Measurements from ENCODE around the gene CCDC91. TPM values are rescaled to one million over a fixed set of nuclear protein-coding genes. Genes with fewer than 3 reads are reported as not detected.
"Not testable (repeated sequence)": the region's sequence is repeated elsewhere in the genome, so short reads cannot be mapped to it uniquely, and the experiment has no call there.

The CCDC91 gene
- total RNA-seq, 2 experiments from 2014 or later: 23.1 to 24.6 TPM

DNA sequence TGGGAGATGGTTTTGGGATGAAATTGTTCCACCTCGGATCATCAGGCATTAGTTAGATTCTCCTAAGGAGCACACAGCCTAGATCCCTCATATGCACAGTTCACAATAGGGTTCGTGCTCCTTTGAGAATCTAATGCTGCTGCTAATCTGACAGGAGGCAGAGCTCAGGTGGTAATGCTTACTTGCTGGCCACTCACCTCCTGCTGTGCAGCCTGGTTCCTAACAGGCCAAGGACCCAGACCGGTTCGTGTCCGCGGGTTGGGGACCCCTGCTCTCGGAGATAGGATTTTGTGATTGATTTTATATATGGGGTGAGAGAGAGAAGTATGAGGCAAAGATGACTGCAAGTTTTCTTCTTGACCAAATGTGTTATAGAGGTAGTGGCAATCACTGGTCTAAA lies 57.5 kb downstream of the CCDC91 start:
- no peak overlapping the region for H3K27ac Mint-ChIP-seq
- no peaks in the 10 kb centered on the region for H3K27me3 Mint-ChIP-seq
- no peaks in the 10 kb centered on the region for H3K9me3 Mint-ChIP-seq
- DNase-seq: no peak
- peaks cover 7% of the 10 kb centered on the region for H3K36me3 Mint-ChIP-seq (ENCODE audit: low read depth)
- peaks cover 38% of the 10 kb centered on the region for H3K4me1 Mint-ChIP-seq
- H3K4me3 Mint-ChIP-seq: no peak overlapping the region
- ChIA-PET CTCF (no interaction called here), POLR2A (no interaction called here)

DNA sequence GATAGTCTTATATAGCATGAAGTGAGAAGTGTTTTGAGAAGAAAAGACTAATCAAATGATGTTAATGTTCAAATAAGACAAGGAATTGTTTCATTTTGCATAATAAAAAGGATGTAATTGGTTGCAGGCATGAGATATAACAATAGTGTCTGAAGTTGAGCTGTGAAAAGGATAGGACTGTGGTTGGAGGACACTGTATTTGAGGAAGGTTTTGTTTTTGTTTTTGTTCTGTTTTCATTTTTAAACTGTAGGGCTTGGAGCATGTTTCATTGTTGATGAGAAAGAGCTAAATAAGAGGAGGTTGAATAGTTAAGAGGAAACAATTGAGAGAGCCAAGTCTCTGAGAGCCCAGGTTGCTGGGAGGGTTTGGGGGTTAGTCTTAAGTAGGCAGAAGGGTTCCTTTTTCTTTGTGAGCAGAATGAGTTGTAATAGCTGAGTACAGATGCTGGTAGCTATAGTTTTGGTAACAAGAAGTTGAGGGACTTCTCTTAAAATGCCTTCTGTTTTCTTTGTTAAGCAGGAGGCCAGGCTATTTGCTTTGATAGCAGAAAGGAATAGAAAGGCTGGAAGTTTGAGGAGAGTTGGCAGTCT lies 58.4 kb downstream of the CCDC91 start:
- no peak for DNase-seq
- peak overlapping the region; percentile 22 for H3K27ac Mint-ChIP-seq
- no peaks in the 10 kb centered on the region for H3K9me3 Mint-ChIP-seq
- peaks cover 45% of the 10 kb centered on the region for H3K4me1 Mint-ChIP-seq
- no peaks in the 10 kb centered on the region for H3K27me3 Mint-ChIP-seq
- no peak overlapping the region for H3K4me3 Mint-ChIP-seq
- H3K36me3 Mint-ChIP-seq (ENCODE audit: low read depth): peaks cover 7% of the 10 kb centered on the region
- POLR2A ChIA-PET: interaction anchor here (1.1 to 1.3 kb wide), 3 partner anchors 26 to 57 kb away, joined by 3 to 5 read pairs (median 4); no protein-coding TSS in a partner anchor
- CTCF ChIA-PET: no interaction called here

DNA sequence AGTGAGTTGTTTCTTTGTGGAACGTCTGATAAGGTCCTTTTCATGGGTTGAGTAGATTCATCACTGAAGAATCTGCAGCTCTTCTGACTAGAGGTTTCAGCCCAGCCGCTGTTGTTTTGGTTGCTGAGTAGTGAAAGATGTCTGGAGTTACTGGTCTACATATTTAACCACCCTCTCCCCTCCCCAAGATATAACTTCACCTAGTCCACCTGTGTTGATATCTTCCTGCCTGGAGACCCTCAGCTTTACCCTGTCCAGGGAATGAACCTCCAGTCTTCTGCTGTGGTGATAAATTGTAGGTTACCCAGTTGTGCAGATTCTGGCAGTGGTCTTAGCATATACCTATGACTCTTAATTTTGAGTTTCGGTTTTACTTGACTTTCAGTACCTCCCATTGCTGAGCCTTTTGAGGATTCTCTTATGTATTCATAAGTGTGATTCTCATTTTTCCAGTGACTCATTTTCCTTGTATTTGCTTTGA lies 62.9 kb downstream of the CCDC91 start:
- Mint-ChIP-seq H3K9me3 (no peaks in the 10 kb centered on the region), H3K4me3 (peak overlapping the region; percentile 67), H3K4me1 (peaks cover 47% of the 10 kb centered on the region), H3K36me3 (ENCODE audit: low read depth) (peaks cover 7% of the 10 kb centered on the region), H3K27me3 (no peaks in the 10 kb centered on the region), H3K27ac (peak overlapping the region; percentile 82)
- POLR2A ChIA-PET: interaction anchor here (1.3 kb wide), 1 partner anchor 62 kb away, joined by 10 read pairs; the partner anchor contains the start of gene CCDC91
- DNase-seq: peak; percentile 33
- CTCF ChIA-PET: no interaction called here

DNA sequence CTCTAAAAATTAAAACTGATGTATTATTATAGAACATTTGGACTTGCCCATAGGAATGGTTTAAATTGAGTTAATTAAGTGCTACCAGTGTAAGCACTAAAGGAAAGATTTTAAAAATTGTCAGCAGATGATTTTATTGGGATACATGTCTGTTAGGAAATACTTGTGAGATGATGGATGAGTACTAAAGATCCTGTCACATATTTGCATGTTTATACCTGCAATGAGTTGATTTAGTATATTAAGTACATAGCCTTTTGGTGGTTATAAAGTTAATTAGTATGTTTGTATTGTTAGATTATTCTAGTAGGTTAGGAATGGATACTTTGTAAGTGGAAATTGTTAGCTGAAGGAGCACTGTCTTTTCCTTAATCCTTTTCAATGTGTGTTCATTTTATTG lies 67.2 kb downstream of the CCDC91 start:
- CTCF ChIA-PET: no interaction called here
- H3K9me3 Mint-ChIP-seq: no peaks in the 10 kb centered on the region
- peaks cover 19% of the 10 kb centered on the region for H3K4me1 Mint-ChIP-seq
- no peaks in the 10 kb centered on the region for H3K27me3 Mint-ChIP-seq
- H3K4me3 Mint-ChIP-seq: no peak overlapping the region
- no peak for DNase-seq
- peaks cover 24% of the 10 kb centered on the region for H3K36me3 Mint-ChIP-seq (ENCODE audit: low read depth)
- POLR2A ChIA-PET: no interaction called here
- H3K27ac Mint-ChIP-seq: no peak overlapping the region

DNA sequence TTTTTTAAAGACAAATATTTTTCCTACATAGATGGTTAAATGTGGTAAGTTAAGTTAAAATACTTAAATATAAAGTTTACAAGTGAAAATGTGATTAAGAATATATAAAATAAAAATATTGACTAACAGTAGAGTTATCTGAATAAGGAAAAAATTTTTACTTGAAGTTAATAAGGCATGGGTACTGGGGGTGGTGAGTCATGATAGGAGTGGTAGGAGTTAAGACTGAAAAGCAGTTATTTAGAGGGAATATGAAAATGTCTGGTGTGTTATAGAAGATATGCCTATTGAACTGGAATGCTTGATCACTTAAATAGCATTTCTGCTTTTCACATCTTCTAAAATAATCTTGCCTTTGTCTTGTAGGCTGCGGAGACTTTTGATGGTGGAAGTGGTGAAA lies 68.7 kb downstream of the CCDC91 start:
- ChIA-PET POLR2A (no interaction called here), CTCF (no interaction called here)
- Mint-ChIP-seq H3K27me3 (no peaks in the 10 kb centered on the region), H3K27ac (no peak overlapping the region), H3K9me3 (no peaks in the 10 kb centered on the region), H3K4me3 (no peak overlapping the region), H3K4me1 (peaks cover 3% of the 10 kb centered on the region), H3K36me3 (ENCODE audit: low read depth) (peaks cover 24% of the 10 kb centered on the region)
- DNase-seq: no peak

DNA sequence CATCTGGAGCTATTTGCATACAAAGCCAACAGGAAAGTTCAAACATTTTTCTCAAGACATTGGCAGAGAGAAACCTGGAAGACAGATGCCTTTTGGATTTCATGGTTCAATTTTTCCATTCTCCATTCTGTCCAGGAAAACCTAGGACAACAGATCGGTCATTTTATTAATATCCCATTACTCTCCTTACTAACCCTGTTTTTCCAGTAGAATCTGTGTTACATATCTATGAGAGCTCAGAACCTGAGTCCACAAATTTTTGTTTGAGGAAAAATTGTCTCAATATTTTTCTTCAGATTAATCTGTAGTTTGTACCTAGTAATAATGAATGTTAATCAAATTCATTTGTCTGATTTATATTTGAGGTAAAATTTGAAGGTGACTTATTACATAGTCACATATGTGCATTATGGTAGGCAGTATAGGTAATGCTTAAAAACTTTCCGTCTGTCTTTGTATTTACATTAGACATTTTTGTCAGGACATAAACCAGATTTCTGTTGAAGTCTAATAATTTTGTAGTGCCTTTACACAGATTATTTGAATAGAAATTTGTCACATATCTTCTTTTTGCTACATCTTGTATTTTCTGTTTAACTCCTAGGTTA lies 75.3 kb downstream of the CCDC91 start:
- no peaks in the 10 kb centered on the region for H3K4me1 Mint-ChIP-seq
- H3K36me3 Mint-ChIP-seq (ENCODE audit: low read depth): peaks cover 17% of the 10 kb centered on the region
- no peak for DNase-seq
- H3K4me3 Mint-ChIP-seq: no peak overlapping the region
- peaks cover 3% of the 10 kb centered on the region for H3K9me3 Mint-ChIP-seq
- no peaks in the 10 kb centered on the region for H3K27me3 Mint-ChIP-seq
- POLR2A ChIA-PET: no interaction called here
- CTCF ChIA-PET: no interaction called here
- no peak overlapping the region for H3K27ac Mint-ChIP-seq

DNA sequence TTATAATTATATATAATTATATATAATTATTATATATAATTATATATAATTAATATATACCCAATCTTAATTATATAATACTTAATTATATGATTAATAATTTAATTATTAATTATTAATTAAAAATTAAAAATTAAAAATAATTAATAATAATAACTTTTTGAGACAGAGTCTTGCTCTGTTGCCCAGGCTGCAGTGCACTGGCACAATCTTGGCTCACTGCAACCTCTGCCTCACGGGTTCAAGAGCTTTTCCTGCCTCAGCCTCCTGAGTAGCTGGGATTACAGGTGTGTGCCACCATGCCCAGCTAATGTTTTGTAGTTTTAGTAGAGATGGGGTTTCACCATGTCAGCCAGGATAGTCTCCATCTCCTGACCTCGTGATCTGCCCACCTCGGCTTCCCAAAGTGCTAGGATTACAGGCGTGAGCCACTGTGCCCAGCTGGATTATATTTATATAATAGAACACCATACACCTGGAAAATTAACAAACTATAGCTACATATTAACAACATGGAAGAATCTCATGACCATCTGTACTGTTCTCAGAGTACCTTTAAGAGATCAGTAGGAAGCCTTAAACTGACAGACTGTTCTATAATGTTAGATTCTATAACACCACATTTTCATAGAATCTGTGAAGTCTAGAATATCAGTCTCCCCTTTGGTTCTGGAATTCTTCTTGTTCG lies 77.8 kb downstream of the CCDC91 start:
- H3K36me3 Mint-ChIP-seq (ENCODE audit: low read depth): peaks cover 20% of the 10 kb centered on the region
- H3K4me3 Mint-ChIP-seq, CTCF ChIA-PET, DNase-seq, H3K27me3 Mint-ChIP-seq, H3K4me1 Mint-ChIP-seq, H3K27ac Mint-ChIP-seq: not testable (repeated sequence)
- peaks cover 15% of the 10 kb centered on the region for H3K9me3 Mint-ChIP-seq
- POLR2A ChIA-PET: interaction anchor here (1.5 kb wide), 1 partner anchor 77 kb away, joined by 3 read pairs; no protein-coding TSS in a partner anchor

DNA sequence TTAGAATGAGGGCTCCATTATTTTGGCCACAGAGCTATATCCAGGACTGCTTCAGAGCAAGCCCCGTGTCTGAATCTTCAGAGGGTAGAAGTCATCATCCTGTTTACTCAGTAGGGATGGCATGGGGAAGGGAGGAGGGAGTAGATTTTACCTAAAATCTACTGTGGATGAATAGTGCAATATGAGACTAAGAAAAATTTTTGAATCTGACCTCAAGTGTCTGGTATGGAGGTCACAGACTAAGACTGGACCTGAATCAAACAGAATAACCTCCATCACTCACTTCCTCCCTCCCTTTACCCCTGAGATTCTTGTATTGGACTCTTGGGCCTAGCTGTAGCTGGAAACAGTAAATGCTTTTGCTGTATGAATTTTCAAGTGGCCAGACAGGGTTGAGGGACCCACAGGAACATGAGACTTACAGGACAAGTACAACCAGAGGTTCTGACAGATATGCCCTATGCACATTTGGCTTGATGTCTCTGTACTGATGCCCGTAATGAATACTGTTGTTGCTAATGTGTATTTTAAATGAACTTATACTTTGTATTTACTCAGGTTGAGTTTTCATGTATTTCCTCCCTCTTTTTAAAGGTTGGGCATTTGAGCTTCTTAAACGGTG lies 78.5 kb downstream of the CCDC91 start:
- POLR2A ChIA-PET: no interaction called here
- H3K27me3 Mint-ChIP-seq: no peaks in the 10 kb centered on the region

DNA sequence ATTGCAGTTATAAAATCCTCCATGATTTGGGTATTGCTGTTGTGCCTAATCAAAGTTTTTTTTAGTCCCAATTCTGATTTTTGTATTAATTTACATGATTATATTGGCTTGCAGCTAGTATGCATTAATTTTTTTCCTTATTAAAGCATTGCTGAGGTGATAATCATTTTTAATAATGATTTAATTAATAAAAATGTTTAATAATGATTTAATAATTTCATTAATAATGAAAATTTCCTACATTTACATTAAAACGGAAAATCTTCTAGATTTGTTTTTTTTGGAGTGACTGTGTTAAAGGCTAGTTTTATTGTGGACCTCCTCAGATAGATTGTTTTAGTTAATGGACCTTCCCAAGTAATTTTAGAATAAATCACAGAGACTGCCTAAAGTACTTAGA lies 79.6 kb downstream of the CCDC91 start:
- no peaks in the 10 kb centered on the region for H3K4me1 Mint-ChIP-seq
- no peak for DNase-seq
- no peak overlapping the region for H3K4me3 Mint-ChIP-seq
- H3K27me3 Mint-ChIP-seq: no peaks in the 10 kb centered on the region
- H3K36me3 Mint-ChIP-seq (ENCODE audit: low read depth): peaks cover 25% of the 10 kb centered on the region
- no peak overlapping the region for H3K27ac Mint-ChIP-seq
- H3K9me3 Mint-ChIP-seq: peaks cover 19% of the 10 kb centered on the region
- ChIA-PET CTCF (no interaction called here), POLR2A (no interaction called here)

More for the DNA sequence above, 78.5 kb downstream of the CCDC91 start:
- H3K4me3 Mint-ChIP-seq: no peak overlapping the region
- H3K27ac Mint-ChIP-seq: no peak overlapping the region
- peaks cover 15% of the 10 kb centered on the region for H3K9me3 Mint-ChIP-seq
- H3K4me1 Mint-ChIP-seq: no peaks in the 10 kb centered on the region
- peaks cover 20% of the 10 kb centered on the region for H3K36me3 Mint-ChIP-seq (ENCODE audit: low read depth)
- DNase-seq: no peak
- CTCF ChIA-PET: no interaction called here

DNA sequence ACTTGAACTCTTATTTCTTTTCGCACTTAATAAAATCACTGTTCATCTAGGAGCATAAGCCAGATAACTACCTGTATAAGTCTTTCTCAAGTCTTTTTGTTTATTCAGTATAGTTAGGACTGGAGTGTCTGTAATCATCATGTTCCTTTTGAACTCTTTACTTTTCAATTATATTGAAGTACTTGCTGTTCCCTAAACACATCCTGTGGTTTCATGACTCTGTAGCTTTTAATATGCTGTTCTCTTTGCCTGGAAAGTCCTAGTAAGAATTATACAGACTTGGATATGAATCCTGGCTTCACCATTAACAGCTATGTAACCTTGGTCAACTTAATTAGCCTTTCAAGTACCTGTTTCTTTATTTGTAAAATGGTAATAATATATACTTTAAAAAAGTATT lies 88.2 kb downstream of the CCDC91 start:
- POLR2A ChIA-PET: no interaction called here
- H3K27me3 Mint-ChIP-seq: no peaks in the 10 kb centered on the region
- CTCF ChIA-PET: no interaction called here

DNA sequence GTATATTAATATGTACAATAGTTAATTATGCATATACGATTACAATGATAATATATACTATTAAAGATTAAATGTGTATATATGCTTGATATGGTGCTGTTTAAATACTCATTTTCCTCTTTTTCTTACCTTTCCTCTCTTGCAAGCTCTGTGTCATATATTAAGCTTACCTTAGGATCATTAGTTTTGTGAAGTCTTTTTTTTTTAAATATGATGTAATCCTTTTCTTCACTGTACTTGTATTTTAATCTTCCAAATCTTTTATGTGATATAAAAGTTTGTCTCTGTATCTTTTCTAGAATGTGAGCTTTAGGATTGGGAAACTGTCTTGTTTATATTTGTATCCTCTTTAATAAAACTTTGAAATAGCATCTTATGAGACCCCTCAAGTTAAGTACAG lies 88.7 kb downstream of the CCDC91 start:
- CTCF ChIA-PET: no interaction called here
- Mint-ChIP-seq H3K36me3 (ENCODE audit: low read depth) (peaks cover 12% of the 10 kb centered on the region), H3K4me1 (no peaks in the 10 kb centered on the region), H3K27ac (no peak overlapping the region), H3K9me3 (peaks cover 7% of the 10 kb centered on the region), H3K4me3 (no peak overlapping the region), H3K27me3 (no peaks in the 10 kb centered on the region)
- POLR2A ChIA-PET: interaction anchor here (0.7 kb wide), 1 partner anchor 1669 kb away, joined by 3 read pairs; no protein-coding TSS in a partner anchor
- DNase-seq: no peak

More for the DNA sequence above, 88.2 kb downstream of the CCDC91 start:
- Mint-ChIP-seq H3K36me3 (ENCODE audit: low read depth) (peaks cover 12% of the 10 kb centered on the region), H3K9me3 (peaks cover 8% of the 10 kb centered on the region), H3K27ac (no peak overlapping the region), H3K4me3 (no peak overlapping the region), H3K4me1 (no peaks in the 10 kb centered on the region)
- no peak for DNase-seq

DNA sequence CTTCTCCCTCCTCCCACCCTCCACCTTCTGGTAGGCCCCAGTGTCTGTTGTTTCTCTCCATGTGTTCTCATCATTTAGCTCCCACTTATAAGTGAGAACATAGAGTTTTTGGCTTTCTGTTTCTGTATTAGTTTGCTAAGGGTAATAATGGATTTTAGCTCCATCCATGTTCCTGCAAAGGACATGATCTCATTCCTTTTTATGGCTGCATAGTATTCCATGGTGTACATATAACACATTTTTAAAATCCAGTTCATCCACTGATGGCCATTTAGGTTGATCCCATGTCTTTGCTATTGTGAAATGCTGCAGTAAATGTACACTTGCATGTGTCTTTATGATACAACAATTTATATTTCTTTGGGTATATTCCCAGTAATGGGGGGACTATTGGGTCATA lies 96.1 kb downstream of the CCDC91 start:
- Mint-ChIP-seq H3K27ac (no peak overlapping the region), H3K27me3 (no peaks in the 10 kb centered on the region), H3K36me3 (ENCODE audit: low read depth) (peaks cover 31% of the 10 kb centered on the region), H3K4me1 (no peaks in the 10 kb centered on the region), H3K9me3 (peaks cover 35% of the 10 kb centered on the region), H3K4me3 (no peak overlapping the region)
- DNase-seq: no peak
- POLR2A ChIA-PET: interaction anchor here (1.3 kb wide), 1 partner anchor 95 kb away, joined by 3 read pairs; no protein-coding TSS in a partner anchor
- CTCF ChIA-PET: no interaction called here

DNA sequence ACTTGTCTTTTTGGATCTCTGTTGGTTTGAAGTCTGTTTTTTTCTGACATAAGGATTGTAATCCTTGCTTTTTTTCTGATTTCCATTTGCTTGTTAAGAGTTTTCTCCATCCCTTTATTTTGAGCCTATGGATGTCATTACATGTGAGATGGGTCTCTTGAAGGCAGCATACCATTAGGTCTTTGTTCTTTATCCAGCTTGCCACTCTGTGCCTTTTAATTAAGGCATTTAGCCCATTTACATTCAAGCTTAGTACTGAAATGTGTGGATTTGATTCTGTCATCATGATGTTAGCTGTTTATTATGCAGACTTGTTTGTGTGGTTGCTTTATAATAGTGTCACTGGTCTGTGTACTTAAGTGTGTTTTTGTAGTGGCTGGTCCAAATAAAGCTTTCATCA lies 100.0 kb downstream of the CCDC91 start:
- Mint-ChIP-seq H3K27me3 (no peaks in the 10 kb centered on the region), H3K27ac (no peak overlapping the region), H3K4me3 (no peak overlapping the region), H3K36me3 (ENCODE audit: low read depth) (peaks cover 35% of the 10 kb centered on the region), H3K4me1 (no peaks in the 10 kb centered on the region), H3K9me3 (peaks cover 27% of the 10 kb centered on the region)
- ChIA-PET CTCF (no interaction called here), POLR2A (no interaction called here)
- DNase-seq: no peak
